ENCODE measurements around the gene EFHC1.

EFHC1 gene

DNA sequence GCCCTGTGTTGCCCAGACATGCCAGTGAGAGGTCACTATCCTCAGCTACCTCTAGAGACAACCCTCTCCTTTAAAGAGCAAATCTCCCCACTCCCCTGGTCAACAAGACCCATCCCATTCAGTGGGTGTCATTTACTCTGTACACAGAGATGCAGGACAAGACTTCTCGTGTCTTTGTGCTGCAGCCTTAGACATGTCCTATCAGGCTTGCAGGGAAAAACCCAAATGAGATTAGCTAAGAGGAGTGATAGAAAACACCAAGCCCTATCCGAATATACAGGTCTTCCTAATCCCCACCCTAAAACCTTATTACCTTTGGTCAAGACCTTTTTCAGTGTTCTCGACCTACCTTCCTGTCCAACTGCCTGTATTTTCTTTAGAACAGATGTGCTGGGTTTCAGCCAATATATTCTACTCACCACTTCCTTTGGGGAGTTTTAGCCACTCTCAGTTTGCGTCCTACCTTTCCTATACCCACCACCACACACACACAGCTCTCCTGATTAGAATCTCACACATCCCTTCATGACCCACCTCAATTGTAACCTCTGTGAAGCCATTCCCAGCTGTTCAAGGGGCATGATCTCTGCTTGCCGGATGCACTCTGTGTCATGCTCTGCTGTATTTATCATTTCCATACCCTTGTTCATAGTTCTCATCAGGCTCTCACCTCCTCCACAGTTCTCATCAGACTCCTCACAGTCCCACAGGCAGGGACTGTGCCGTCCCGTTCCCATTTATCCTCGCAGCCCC is 117.0 kb downstream of the EFHC1 start:
- no peak for DNase-seq (ENCODE audit: low read depth in 2 of 2, low spot score in 1 of 2)

DNA sequence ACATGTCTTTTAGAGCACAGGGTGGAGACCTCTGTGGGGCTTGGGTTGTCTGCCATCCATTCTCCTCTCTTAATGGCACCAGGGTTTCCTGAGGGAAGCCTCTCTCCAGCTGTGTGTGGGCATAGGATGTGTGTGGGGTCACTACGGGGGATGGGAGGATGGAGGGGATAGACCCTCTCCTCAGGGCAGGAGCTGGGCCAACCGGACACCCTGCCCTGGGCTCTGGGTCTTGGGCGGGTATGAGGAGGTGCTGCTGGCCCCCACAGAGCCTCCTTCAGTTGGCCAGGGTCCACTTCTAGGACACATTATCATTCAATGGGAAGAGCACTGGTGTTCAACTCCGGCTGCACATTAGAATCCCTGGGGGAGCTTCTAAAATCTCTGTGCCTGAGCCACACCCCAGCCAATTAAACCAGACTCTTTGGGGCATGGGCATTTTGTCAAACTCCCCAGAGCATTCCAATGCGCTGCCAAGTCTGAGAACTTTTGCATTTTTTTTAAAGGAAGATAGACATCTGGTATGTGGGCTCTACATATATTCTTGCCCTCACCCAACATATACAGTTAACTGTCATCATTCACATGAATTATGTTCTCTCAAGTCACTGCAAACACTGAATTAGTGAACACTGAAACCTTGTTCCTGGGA is 118.2 kb downstream of the EFHC1 start:
- DNase-seq (ENCODE audit: low read depth in 2 of 2, low spot score in 1 of 2): no peak

DNA sequence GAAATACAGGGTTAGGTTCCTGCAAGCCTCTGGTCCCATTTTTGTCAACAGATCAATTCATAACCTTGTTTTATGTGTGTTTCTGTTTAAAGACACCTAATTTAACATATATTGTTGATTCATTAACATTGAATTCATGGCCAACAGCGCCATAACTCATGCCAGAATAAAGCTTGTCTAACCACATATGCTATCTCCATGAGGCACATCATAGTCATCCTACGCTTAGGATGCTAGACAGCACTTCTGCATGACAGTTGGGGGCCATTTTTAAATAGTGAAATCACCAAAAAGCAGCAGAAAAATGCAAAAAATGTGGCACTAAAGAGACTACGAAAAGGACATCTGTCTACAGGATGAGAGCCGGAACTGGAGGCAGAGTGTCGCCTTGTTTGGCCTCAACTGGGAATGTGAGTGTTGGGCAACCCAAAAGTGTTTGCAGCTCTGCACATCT is 118.8 kb downstream of the EFHC1 start:
- no peak for DNase-seq (ENCODE audit: low read depth in 2 of 2, low spot score in 1 of 2)

DNA sequence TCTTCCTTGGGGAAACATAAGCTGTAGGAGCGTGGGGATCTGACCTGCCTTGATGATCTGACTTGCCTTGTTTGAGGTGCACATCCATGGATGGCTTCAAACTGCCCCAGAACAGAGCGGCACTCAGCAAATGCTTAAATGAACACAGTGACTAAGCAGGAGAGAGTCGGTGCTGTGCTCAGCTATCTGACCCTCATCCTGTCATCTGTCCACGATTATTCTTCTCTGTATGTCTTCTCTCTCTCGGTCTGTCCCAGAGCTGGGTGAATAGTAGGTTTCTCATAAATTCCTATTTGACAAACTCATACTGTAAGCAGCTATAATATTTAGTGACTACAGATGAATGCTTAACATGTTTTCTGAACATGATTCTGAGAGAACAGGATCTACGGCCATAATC is 119.5 kb downstream of the EFHC1 start:
- DNase-seq (ENCODE audit: low read depth in 2 of 2, low spot score in 1 of 2): no peak

DNA sequence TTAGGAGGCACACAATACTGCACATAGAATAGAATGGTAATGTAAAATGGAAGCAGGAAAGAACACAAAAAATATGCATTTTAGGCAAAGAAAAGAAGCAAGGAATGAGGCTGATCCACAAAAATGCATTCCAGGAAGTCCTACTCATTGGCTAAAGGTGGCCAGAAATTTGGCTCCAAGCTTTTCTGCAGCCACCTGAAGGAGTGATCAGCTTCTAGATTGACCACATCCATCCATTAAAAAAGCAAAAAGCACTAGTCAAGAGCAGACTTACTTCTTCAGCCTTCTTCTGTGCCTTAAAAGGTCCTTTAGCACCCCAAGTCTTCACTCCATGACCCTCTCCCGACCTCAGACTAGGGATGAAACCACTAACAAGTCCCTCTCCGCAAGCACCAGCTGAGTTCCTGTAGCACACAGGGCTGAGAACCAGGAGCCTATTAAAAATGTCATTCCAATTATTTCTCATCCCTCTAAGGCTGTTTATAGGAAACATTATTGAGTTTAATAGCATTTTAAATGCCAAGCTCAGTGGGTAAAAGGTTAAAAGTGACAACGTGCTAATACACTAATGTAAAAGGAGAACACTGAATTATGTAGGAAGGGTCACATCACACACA is 120.3 kb downstream of the EFHC1 start:
- no peak for DNase-seq (ENCODE audit: low read depth in 2 of 2, low spot score in 1 of 2)

DNA sequence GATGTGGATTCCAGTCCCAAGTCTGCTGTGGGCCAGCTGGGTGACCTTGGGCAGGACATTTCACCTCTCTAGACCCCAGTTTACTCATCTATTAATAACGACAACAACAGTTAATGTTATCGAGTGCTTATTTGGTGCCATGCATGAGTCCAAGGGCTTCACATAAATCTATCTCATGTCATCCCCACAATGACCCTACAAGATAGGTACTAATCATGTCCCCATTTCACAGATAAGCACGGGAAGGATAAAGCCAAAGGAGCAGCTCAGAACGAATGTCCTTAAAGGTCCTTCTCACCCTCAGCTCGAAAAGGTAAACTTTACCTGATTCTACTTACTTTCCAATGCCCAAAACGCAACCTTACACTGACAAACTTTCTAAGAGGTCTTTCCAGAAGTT is 121.0 kb downstream of the EFHC1 start:
- DNase-seq (ENCODE audit: low read depth in 2 of 2, low spot score in 1 of 2): no peak

DNA sequence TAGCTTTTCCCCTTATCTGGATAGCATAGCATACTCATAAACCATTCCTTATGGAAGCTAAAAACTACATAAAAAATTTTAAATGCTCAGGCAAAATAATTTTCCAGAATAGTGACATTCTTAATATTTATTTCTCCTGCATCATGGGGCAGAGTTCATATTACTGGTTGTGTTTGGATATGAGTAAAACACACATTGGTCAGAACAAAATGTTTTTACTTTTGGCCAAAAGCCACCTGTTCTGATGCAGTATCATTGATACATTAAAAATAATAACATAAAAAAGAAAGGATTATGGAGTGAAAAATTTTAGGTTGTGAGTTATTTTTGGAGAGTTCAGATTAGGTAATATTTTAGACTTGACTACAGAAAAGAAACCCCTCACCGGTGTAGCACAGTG is 123.1 kb downstream of the EFHC1 start:
- DNase-seq (ENCODE audit: low read depth in 2 of 2, low spot score in 1 of 2): no peak

DNA sequence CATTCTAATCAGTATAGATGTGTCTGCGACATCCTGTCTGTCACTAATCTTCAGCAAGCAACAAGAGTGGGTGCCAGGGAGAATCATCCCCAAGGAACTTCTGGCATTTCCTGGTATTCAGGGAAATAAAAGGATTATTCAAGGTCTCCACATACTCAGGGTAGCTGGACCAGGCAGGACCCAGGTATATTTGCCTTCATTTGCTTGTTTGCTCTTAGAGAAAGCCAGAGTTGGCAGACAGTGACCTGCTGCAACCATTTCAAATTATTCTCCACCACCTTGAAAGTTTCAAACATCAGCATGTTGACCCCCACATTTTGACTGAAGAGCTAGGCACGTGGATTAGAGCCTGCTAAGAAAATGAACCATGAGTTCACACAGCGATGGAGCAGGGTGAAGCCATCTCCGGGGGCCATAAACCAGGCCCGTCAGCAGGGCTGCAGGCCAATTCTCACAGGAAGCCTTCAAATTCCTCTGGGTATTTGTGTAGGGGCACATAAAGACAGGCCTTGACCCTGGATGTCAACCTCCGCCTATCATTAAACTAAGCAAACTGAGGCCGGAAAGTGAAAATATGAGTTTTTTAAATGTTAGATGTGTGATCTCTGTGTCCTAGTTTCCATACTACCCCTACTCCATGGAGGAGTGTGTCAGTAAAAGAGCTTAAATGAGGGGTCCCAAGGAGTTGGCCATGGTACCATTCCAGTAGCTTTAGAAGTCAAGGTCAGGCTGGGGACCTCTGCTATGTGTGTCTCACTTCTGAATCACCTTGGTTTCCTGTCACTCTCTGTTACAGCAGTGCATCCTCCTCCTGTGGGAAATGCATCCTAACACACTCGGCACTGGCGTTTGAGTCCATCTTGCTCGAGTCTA is 123.8 kb downstream of the EFHC1 start:
- no peak for DNase-seq (ENCODE audit: low read depth in 2 of 2, low spot score in 1 of 2)

DNA sequence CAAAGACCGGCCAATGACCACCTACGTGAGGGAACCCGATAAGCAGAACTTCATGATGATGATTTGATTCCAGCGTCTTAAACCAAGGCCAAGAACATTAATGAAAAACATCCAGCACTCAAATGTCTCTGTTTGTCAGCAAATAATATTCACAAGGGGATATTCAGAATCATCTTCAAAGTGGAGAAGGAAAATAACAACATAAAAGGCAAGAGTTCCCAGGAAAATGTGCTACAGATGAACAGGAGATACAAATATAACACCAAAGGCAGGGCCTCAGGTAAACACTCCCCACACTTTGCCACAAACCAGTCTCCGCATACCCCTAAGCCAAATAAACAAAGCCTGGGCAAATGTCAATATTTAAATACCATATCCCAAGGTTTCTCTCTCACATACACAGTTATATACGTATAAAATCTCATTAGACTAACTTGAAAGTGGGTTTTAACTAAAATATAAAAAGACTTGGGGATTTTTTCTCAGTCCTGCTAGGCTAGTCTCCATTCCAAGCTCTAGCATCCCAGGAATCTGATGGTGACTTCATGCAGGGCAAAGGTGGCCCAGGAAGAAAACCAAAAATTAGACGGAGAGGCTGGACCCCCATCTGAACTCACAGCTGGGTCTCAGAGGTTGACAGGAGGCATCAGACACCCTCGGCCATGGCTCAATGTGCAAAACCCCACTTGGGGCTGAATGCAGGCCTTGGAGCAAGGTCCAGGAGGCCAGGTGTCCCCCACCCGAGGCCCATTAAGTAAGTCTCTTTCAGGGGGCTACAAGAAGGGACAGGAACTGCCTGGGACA is 124.7 kb downstream of the EFHC1 start:
- DNase-seq (ENCODE audit: low read depth in 2 of 2, low spot score in 1 of 2): no peak

DNA sequence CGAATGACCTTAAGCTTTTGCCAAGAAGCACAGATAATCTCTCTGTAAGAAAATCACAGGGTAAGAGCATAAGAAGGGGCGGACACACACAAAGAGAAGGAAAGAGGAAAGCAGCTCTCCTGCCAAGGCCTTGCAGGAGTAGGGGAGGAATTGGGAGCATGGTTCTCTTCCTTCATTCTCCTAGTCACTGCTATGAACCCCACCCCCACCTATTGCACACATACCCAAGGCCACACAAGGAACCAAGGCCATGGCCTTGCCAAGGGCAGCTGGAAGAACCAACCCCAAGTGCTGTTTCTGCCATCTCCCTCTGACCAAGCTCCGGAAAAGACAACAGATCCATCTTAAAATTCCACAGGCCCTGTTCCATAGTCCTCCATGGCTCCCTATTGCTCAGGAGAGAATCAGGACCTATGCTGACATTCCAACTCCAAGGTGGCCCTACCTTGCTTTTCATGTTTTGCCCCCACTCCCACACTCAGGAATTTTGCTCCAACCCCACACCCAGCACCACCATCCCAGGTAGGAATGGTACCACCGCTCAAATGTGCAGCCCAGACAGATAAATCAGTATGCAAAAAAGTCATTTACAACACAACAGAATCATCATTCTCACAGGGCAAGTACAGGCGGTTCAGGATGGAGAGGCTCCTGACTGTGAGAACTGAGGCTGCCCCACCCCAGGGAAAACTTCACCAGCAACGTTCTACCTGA is 125.4 kb downstream of the EFHC1 start:
- DNase-seq (ENCODE audit: low read depth in 2 of 2, low spot score in 1 of 2): no peak

DNA sequence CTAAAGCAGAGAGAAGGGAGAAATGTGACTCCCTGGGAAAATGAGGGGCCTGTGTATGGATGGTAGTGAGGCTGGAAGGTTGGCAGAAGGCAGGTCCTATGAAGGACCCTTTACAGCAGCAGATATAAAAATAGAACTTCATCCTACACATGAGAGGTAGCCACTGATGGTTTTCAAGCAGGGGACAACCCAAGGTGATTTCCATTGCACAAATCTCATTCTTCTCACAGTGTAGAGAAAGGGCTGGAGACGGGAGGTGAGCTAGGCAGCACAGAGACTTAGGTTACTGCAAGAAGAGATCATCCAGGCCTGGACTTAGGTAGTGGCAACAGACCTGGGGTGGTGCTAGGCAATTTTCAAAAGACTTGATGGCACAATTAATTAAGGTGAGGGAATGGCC is 126.0 kb downstream of the EFHC1 start:
- no peak for DNase-seq (ENCODE audit: low read depth in 2 of 2, low spot score in 1 of 2)

DNA sequence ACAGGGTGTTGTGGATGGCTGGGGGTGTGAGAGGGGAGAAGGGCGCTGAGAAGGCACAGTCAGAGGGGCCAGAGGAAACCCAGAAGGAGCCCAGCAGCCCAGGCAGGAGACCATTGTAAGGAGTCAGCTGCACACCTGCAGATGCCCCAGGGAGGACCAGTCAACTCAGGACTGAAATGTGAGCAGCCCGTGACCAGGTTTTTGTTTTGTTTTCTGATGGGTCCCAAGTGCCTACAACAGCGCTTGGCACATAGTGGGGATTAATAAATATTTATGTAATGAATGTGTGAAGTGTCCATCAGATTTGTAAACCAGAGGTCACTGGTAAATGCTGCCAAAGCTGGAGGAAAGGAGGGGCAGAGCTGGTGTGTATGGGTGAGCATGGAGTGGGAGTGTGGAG is 126.5 kb downstream of the EFHC1 start:
- no peak for DNase-seq (ENCODE audit: low read depth in 2 of 2, low spot score in 1 of 2)

DNA sequence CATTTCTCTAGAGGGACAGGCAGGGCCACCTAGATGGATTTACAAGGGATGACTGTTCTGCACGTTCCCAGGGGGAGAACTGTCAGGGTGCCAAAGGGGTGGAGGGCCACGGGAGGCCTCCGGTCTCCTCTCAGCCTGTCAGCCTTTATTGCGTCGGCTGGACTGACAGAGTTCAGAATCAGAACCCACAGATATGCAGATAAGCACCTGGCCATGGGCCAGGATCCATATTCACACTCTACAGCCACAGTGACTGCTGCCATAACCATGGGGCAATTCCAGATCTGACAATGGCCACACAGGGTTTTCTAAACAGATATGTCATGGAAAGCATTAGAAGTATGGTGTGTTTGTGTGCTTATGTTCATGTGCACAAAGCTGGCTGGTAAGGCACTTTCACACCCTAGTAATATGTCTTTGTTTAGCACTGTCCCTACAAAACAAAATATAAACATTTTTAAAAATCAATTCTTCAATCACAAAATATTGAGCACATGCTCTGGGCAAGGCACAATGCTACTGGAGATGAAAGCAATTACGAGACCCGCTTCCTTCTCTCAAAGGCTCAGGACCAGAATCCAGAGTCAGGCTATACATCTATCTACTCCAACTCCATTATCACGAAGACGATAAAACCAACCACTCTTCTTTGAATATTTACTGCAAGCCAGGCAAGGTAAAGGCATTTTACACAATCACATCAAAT is 127.7 kb downstream of the EFHC1 start:
- no peak for DNase-seq (ENCODE audit: low read depth in 2 of 2, low spot score in 1 of 2)

DNA sequence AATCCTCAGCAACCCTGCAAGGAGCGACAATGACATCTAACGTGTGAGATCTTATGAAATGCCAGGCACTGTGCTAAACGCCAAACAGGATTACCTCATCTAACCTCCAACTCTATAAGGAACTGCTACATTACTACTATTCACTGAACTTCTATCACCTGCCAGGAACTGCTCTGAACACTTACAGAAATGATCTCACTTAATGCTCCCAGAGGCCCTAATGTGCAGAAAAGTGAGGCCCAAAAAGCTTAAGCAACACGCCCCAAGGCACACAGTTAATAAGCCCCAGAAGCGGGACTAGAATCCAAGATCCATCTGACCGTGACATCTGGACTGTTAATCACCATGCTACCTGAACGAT is 128.2 kb downstream of the EFHC1 start:
- no peak for DNase-seq (ENCODE audit: low read depth in 2 of 2, low spot score in 1 of 2)

DNA sequence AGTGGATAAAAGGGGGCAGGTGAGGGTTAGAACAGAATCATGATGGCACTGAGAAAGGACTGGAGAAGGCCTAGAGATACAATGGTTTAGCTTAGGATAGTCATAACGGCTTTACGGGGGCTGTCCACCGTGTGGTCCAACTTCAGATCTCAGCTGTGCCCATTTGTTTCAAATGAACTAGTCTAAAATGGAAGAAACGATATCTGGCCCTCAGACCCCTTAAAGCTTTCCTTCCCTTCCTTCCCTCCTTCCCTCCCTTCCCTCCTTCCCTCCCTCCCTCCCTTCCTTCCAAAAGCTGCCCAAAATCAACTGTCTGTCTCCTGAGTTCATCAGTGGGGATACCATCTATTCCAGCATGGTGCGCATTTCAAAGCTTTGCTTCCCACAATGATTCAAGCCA is 128.9 kb downstream of the EFHC1 start:
- no peak for DNase-seq (ENCODE audit: low read depth in 2 of 2, low spot score in 1 of 2)

DNA sequence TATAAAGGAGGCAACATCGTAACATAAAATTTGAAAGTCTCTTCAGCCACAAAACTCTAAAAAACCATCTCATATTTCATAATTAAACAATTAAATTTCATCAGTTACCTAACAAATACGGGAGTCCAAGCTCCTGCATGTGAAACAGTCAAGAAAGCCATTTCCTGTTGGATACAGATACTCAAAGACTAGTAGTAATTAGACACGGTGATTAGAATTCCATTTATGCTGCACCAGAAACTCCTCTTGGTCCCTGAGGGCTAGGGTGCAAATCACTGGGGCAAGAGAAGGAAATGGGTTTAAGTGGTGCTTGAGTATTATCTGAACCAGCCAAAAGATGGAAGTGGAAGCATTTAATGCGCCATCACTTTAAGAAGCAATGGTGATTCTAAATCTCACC is 129.3 kb downstream of the EFHC1 start:
- no peak for DNase-seq (ENCODE audit: low read depth in 2 of 2, low spot score in 1 of 2)

DNA sequence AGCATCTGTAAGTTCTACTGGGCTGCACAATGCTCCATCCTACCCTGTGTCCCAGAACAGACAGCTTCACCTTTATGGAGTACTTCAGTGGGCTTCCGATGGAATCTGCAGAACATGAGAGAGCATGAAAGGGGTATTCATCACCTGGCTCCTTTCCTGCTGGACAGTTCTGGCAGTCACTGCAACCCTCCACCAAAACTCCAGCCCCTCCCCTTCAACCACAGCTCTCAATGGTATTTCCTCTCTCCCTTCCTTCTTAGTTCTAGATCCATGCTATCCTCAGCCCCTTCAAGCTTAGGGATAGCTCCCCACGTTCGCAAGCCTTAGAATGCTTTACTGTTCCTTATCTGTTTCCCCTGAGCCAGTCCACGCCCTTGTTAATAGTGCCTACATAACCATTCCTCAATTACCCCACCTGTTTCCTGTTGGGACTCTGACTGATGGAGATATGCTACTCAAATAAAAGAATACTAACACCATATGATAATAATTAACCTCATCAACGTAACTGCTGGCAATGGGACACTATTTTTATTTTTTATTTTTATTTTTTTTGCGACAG is 130.0 kb downstream of the EFHC1 start:
- DNase-seq (ENCODE audit: low read depth in 2 of 2, low spot score in 1 of 2): no peak

DNA sequence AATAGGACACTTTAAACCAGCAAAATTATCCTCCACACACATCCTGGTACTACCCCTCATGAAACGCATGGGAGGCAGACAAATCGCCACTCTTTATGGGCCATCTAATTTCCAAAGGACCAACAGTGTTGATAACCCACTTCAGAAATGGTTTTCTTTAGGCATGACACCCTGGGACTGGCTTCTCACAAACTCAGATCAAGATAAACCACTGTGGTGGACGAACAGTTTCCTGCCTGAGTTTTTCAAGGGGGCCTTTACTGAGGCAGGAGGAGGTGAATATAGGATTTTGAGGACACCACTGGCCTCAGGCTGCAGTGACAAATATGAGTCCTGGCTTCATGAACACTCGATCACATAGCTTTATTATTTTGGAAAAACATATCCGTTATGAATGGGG is 130.7 kb downstream of the EFHC1 start:
- no peak for DNase-seq (ENCODE audit: low read depth in 2 of 2, low spot score in 1 of 2)

All from stimulated activated CD8-positive, alpha-beta memory T cell treated with anti-CD3 and anti-CD28 coated beads, Interleukin-4, amount 100 ng/mL, for 1 hour (primary cell).